Aorta (tissue), 5 donors: ENCODE measurements around the gene HIVEP3. TPM values are rescaled to one million over a fixed set of nuclear protein-coding genes. Genes with fewer than 3 reads are reported as not detected.

ENCODE experiments used
- ATAC-seq: fragments of 200-7000 bp; cut with Tn5 transposase; one replicate; pipeline ENCODE4 v1.9.1; 2022; ENCODE audit warnings: moderate library complexity; ENCODE audit not compliant: low FRiP score
- DNase-seq, 2 donors: peaks; one replicate each; pipeline ENCODE4 v3.0.0-alpha.2; 2020
- H3K27ac ChIP-seq, 2 donors: one replicate each; pipeline ENCODE4 v1.5.1; 2013; ENCODE audit warnings: low read length in 2 of 2, mild to moderate bottlenecking in 2 of 2, moderate library complexity in 2 of 2, control low read depth in 1 of 2, inconsistent platforms in 1 of 2, low read depth in 1 of 2
- H3K27me3 ChIP-seq, 2 donors: one replicate each; pipeline ENCODE4 v1.6.1; 2013; ENCODE audit warnings: control low read depth in 1 of 2, low read length in 1 of 2, mild to moderate bottlenecking in 1 of 2, moderate library complexity in 1 of 2; ENCODE audit not compliant: insufficient read depth in 2 of 2, control insufficient read depth in 1 of 2
- H3K36me3 ChIP-seq, 2 donors: one replicate each; pipeline ENCODE4 v1.6.1; 2013; ENCODE audit warnings: control low read depth in 1 of 2, low read length in 1 of 2, mild to moderate bottlenecking in 1 of 2; ENCODE audit not compliant: insufficient read depth in 2 of 2, control insufficient read depth in 1 of 2
- H3K4me1 ChIP-seq, 2 donors: one replicate each; pipeline ENCODE4 v1.6.1; 2013; ENCODE audit warnings: low read length in 2 of 2, control low read depth in 1 of 2, mild to moderate bottlenecking in 1 of 2, moderate library complexity in 1 of 2; ENCODE audit not compliant: insufficient read depth in 2 of 2, control insufficient read depth in 1 of 2
- H3K4me3 ChIP-seq, 2 donors: one replicate each; pipeline ENCODE4 v1.5.1; 2013; ENCODE audit warnings: low read length in 2 of 2, control low read depth in 1 of 2, mild to moderate bottlenecking in 1 of 2
- H3K9me3 ChIP-seq: one replicate; pipeline ENCODE4 v1.6.1; 2013; ENCODE audit warnings: mild to moderate bottlenecking, low read length; ENCODE audit not compliant: control insufficient read depth
- WGBS, 2 donors: extraction: QIAGEN DNeasy Blood & Tissue Kit; methylation state at CpG; one replicate each; pipeline ENCODE4 v1.1.7; 2013; 5-methylcytosine and 5-hydroxymethylcytosine counted together
- intact Hi-C, 2 donors: fragments of 100-400 bp; cut with DNase I; formaldehyde crosslinking; loops; one replicate each; pipeline versions ENCODE4 v1.14.2 to v1.15.0; 2022
- polyA plus RNA-seq, 2 donors: library from polyadenylated mRNA; stranded (reverse); fragments of 200-250 nt; gene quantifications; one replicate each; pipeline ENCODE4 v1.2.3, GENCODE V29; 2013
- total RNA-seq, 2 donors: library from RNA; stranded (reverse); fragmentation: NEBNext Ultra II Directional; extraction: Animal tissue kit (Norgen Biotek cat#: 25700); gene quantifications; one replicate each; pipeline ENCODE4 v1.2.1, GENCODE V29; 2021
- donor health status: healthy with polysubstance abuse.
- donor health status: Bipolar disorder and iron deficiency.
- donor health status: DM: no; HTN: no; CAD: no.
- donor health status: DM: no; HTN: no; CAD: no.
- donor health status: DM: yes; HTN: yes; CAD: no.

HIVEP3 gene
- total and polyA plus RNA-seq, 4 donors, result 1.6 to 6.3 (median 4.0) TPM

DNA sequence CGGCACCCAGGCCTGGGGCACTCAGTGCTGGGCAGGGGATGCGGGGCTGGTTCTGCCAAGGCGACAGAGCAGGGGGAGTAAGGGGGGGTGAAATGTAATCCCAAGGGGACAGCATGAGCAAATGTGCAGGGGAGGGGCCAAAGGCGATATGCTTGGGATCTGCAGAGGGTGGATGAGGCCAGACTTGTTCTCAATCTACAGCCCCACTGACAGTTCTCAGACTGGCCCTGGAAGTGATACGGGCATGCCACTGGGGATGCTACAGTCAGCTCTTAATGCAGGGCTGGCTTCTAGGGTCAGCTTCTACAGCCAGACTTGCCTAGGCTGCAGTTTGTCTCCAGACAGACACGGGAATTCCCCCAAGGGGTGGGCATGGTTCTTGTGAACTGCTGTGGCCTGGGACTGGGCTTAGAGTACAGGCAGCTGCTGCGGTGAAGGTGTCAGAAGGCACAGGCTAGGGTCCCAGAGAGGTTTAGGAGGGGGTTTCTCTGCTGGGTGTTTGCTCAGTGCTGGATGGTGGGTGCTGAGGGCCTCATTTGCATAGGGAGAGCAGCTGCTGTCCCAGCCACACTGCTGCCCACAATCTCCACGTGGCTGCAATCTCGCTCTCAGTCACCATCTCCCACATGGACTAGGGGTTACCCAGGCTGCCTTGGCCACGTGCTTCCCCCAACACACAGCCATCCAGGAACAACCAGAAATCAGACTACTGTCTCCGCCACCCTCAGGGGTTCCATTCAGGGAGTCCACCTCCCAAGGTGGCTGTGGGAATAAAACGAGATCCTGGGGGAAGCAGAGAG lies 190.1 kb downstream of the HIVEP3 start:
- DNase-seq (peak in 1 of 2 donors; percentile 64), ATAC-seq (no peak)
- Histone ChIP-seq H3K9me3 (no peaks in the 10 kb centered on the region), H3K27ac (no peak overlapping the region), H3K4me3 (no peak overlapping the region), H3K4me1 (no peaks in the 10 kb centered on the region), H3K27me3 (no peaks in the 10 kb centered on the region), H3K36me3 (no peaks in the 10 kb centered on the region)
- WGBS, 2 donors, result 26 to 35% methylated on average over 12 of the region's 12 CpGs
- intact Hi-C loops, result no loop called here

DNA sequence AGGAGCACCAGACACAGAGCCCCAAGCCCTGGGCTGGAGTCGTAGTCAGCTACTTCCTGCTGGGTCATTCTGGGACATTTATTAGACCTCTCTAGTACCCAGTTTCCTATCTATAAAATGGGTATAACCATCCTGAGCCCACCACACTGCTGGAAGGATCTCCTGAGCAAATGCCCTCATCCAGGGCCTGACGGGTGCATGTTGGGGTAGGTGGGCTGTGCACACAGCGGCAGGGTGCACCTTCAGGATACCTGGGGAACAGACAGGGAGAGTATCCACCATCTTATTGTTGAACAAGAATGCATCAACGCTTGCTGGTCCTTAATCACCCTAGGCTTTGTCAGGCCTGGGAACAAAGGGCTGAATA lies 191.0 kb downstream of the HIVEP3 start:
- WGBS, 2 donors, result 92 to 95% methylated on average over 4 of the region's 4 CpGs
- no peak overlapping the region for H3K4me3 ChIP-seq
- no peak for DNase-seq
- intact Hi-C loops, result no loop called here
- H3K9me3 ChIP-seq, result no peaks in the 10 kb centered on the region
- no peaks in the 10 kb centered on the region for H3K36me3 ChIP-seq
- ATAC-seq, result no peak
- no peaks in the 10 kb centered on the region for H3K4me1 ChIP-seq
- no peak overlapping the region for H3K27ac ChIP-seq
- no peaks in the 10 kb centered on the region for H3K27me3 ChIP-seq

DNA sequence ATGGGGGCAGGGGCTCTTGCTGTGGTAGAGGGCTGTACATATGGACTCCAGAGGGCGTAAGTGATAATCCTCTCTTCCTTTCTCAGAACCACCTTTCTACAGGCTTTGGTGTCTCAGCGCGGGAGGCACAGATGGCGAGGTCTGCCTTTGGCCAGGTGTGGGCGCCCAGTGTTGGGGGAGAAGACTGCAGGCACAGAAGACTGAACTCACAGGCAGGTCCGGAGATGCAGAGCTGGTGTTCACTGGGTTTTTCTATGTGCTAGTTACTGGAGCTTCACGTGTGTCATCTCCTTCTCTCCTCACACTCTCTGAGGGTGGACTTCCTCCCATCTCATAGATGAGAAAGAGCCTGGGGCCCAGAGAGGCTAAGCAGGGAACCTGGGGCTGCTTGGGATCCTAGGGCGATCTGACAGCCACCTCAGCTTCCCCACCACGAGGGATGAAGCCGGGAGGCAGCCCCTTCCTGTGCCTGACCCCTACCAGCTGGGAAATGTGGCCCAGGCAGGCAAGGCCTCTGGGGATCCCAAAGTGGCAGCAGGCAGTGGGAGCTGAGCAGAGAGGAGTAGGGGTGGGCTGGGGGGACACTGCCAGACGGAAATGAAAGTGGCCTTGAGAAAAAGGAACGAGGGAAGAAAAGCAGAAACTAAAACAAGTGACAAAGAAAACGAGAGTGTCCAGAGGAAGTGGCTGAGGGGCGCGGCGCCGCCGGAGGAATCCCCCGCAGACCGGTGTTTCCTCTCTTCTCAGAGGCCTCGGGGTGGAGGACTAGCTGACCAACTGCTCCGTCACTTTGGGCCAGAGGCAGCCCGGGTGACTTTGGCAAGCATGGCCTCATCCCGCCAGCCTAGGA lies 191.6 kb downstream of the HIVEP3 start:
- intact Hi-C loops, result no loop called here
- no peaks in the 10 kb centered on the region for H3K36me3 ChIP-seq
- WGBS, 2 donors, result 84 to 85% methylated on average over 24 of the region's 24 CpGs
- H3K9me3 ChIP-seq, result no peaks in the 10 kb centered on the region
- DNase-seq (peak in 1 of 2 donors; percentile 91), ATAC-seq (peak; percentile 27)
- H3K27ac ChIP-seq, result no peak overlapping the region
- no peaks in the 10 kb centered on the region for H3K4me1 ChIP-seq
- no peaks in the 10 kb centered on the region for H3K27me3 ChIP-seq
- H3K4me3 ChIP-seq, result no peak overlapping the region

DNA sequence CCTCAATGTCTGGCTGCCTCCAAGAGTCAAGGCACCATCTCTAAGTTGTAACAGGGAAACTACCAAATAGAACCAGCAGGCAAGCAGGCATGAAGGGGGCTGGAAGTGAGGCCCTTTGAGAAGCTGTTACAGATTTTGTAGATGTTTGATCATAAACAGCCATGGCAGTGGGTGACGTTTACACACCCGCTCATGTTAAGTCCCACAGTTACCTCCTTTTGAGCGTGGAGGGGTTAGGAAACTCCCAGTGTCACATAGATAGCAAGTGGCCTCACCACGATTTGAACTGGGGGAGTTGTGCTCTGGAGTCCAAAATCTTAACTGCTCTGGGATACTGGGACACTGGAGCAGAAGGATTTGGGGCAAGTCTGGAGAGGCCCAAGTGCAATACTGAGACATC lies 192.4 kb downstream of the HIVEP3 start:
- no peaks in the 10 kb centered on the region for H3K9me3 ChIP-seq
- no peaks in the 10 kb centered on the region for H3K27me3 ChIP-seq
- H3K4me3 ChIP-seq, result no peak overlapping the region
- WGBS, 2 donors, result 89 to 94% methylated on average over 4 of the region's 4 CpGs
- no peak for DNase-seq
- no peaks in the 10 kb centered on the region for H3K4me1 ChIP-seq
- H3K27ac ChIP-seq, result no peak overlapping the region
- ATAC-seq, result no peak
- intact Hi-C loops, result no loop called here
- H3K36me3 ChIP-seq, result no peaks in the 10 kb centered on the region

DNA sequence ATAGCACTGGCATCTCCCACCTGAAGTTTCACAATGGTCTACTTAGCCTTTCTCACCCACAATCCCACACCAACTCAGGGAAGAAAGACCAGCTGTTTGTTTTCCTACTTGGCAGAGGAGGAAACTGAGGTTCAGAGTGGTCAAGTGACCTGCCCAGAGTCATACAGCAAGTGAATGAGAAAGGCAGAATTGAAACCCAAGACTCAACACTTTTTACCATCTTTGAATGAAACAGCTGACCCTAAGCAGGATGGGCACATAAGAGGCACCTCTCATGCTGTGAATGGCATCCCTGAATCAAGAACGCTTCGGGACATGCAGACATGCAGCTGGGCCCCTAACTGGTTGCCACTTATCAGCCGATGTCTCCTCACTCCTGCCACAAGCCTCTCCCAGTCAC lies 193.8 kb downstream of the HIVEP3 start:
- no peaks in the 10 kb centered on the region for H3K9me3 ChIP-seq
- no peaks in the 10 kb centered on the region for H3K27me3 ChIP-seq
- H3K27ac ChIP-seq, result no peak overlapping the region
- DNase-seq (no peak), ATAC-seq (no peak)
- no peaks in the 10 kb centered on the region for H3K4me1 ChIP-seq
- H3K4me3 ChIP-seq, result no peak overlapping the region
- intact Hi-C loops, result no loop called here
- 90 to 95% methylated on average over 3 of the region's 3 CpGs for WGBS, 2 donors
- H3K36me3 ChIP-seq, result no peaks in the 10 kb centered on the region

DNA sequence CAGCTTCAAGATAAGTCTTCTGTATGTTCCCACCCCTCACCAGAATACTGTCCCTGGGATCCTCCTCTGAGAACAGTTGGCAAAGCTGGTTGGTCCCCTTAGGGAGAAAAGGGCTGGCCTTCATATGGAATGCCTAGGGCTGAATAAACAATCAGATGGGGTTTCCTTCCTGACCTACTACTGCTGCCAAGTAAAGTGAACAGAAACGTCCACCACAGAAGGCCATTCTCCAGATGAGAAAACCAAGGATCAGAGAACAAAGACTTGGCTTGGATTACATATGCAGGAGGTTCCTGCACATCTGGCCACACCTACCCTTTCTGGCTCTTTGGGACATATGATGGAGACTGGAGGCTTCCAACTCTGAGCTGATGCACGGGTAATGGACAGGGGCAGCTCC lies 194.5 kb downstream of the HIVEP3 start:
- ATAC-seq, result no peak
- Histone ChIP-seq H3K4me1 (no peaks in the 10 kb centered on the region), H3K36me3 (no peaks in the 10 kb centered on the region), H3K27me3 (no peaks in the 10 kb centered on the region), H3K27ac (no peak overlapping the region), H3K4me3 (no peak overlapping the region), H3K9me3 (no peaks in the 10 kb centered on the region)
- DNase-seq, result no peak
- 46 to 50% methylated on average over 2 of the region's 2 CpGs for WGBS, 2 donors
- intact Hi-C loops, result no loop called here

DNA sequence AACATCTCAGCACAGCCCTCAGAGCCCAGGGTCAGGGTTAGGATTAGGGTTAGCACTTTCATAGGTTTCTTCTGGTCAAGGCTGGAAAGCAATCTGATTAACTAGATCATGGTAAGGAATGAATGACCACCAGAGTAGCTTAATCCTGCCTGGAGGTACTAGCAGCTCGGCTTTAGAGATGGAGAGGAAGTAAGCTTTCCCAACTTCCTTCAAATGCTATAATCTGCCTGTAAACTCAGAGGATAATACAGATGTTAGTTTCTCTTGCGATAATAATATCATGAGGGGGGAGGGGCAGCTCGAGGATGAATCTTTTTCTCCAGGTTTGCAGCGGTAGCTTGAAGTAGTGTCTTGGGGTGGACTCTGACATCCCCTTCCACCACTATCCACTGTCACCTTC lies 194.9 kb downstream of the HIVEP3 start:
- Histone ChIP-seq H3K27ac (no peak overlapping the region), H3K4me1 (no peaks in the 10 kb centered on the region), H3K36me3 (no peaks in the 10 kb centered on the region), H3K4me3 (no peak overlapping the region), H3K9me3 (no peaks in the 10 kb centered on the region), H3K27me3 (no peaks in the 10 kb centered on the region)
- intact Hi-C loops, result no loop called here
- WGBS, 2 donors, result 73 to 76% methylated on average over 4 of the region's 4 CpGs
- ATAC-seq, result no peak
- no peak for DNase-seq

DNA sequence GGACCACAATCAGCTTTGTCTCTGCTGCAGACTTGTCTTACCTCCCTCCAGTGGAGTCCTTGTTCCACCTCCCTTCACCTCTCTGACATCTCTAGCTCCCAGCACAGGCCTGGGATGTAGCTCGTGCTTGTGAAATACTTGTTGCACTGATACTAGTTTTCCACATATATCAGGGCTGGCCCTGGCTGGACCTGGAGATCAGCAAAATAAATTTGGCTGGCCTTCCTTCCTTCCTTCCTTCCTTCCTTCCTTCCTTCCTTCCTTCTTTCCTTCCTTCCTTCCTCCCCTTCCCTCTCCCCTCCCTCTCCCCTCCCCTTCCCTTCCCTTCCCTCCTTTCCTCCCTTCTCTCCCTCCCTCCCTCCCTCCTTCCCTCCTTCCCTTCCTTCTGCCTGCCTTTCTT lies 196.5 kb downstream of the HIVEP3 start:
- no peak for ATAC-seq
- intact Hi-C loops, result no loop called here
- 92 to 95% methylated on average over 1 of the region's 1 CpG for WGBS, 2 donors
- H3K27ac ChIP-seq, result no peak overlapping the region
- no peaks in the 10 kb centered on the region for H3K36me3 ChIP-seq
- H3K9me3 ChIP-seq, result no peaks in the 10 kb centered on the region
- no peaks in the 10 kb centered on the region for H3K27me3 ChIP-seq
- H3K4me1 ChIP-seq, result no peaks in the 10 kb centered on the region
- no peak overlapping the region for H3K4me3 ChIP-seq
- no peak for DNase-seq
